H1 (cell line): ENCODE results near the gene DCDC1. TPM values are rescaled to one million over a fixed set of nuclear protein-coding genes. Genes with fewer than 3 reads are reported as not detected.

Experiments used
- CTCF ChIP-seq, 3 experiments: IDR thresholded peaks; 1 replicate in 2 of 3; 2 replicates in 1 of 3; pipeline versions ENCODE4 v1.5.1 to v1.6.1; 2011; ENCODE audit warnings: low read length in 3 of 3, mild to moderate bottlenecking in 3 of 3, inconsistent platforms in 2 of 3, low read depth in 1 of 3, moderate library complexity in 1 of 3; ENCODE audit not compliant: insufficient read depth in 1 of 3; ENCODE audit errors: control extremely low read depth in 1 of 3
- RFX5 ChIP-seq: IDR thresholded peaks from 2 replicates; pipeline ENCODE4 v1.6.1; 2011; ENCODE audit warnings: low read depth, low read length, improper control_type of control experiment, borderline replicate concordance
- SAP30 ChIP-seq: fragments of 300-600 bp; sonication (generic); IDR thresholded peaks from 2 replicates; pipeline ENCODE4 v1.7.1; 2012; ENCODE audit warnings: low read length, moderate library complexity, mild to moderate bottlenecking, inconsistent platforms; ENCODE audit not compliant: insufficient read depth, insufficient replicate concordance
- SP2 ChIP-seq: IDR thresholded peaks from 2 replicates; pipeline ENCODE4 v1.6.1; 2012; ENCODE audit warnings: mild to moderate bottlenecking, low read length, inconsistent platforms
- TCF12 ChIP-seq: IDR thresholded peaks from 2 replicates; pipeline ENCODE4 v1.6.1; 2011; ENCODE audit warnings: low read depth, mild to moderate bottlenecking, low read length
- polyA plus RNA-seq, 7 experiments: library from polyadenylated mRNA; depleted of rRNA in 3 of 7; stranded (reverse) in 5 of 7; unstranded in 2 of 7; fragments of >200 nt in 5 of 7; fragments of 200-250 nt in 2 of 7; gene quantifications; 1 replicate in 5 of 7; 2 replicates in 1 of 7; 4 replicates in 1 of 7; pipeline versions ENCODE4 v1.2.1 to v1.2.3, GENCODE V29; 2011 to 2013; ENCODE audit warnings: missing spikeins in 2 of 7, mixed read lengths in 2 of 7
- total RNA-seq: library from RNA; stranded (reverse); fragmentation: NEBNext Ultra II Directional; extraction: Animal tissue kit (Norgen Biotek cat#: 25700); gene quantifications from 2 replicates; pipeline ENCODE4 v1.2.1, GENCODE V29; 2021

DCDC1 gene
- total and polyA plus RNA-seq, 2 of the 8 experiments (the other 6 are each of a cell fraction or from before 2014, with no cell fraction given) = 0.15 to 0.56 TPM

- TF ChIP-seq CTCF (IDR thresholded peaks at IDR 0.05; ENCODE audit: control extremely low read depth in 1 of 3, insufficient read depth in 1 of 3, low read depth in 1 of 3, low read length in 3 of 3) (no peak), TCF12 (no peak), SP2 (no peak), RFX5 (no peak), SAP30 (no peak)
These were observed 267.2 kb downstream of the DCDC1 start (continued) for GRCh38 chr11:31102316-31102715.
